HG03342 (cell line): ENCODE results near the gene CENPQ.
A peak's percentile ranks its signal among the peaks of the same experiment; 100 is the strongest.
"Not testable (repeated sequence)": the region's sequence is repeated elsewhere in the genome, so short reads cannot be mapped to it uniquely, and the experiment has no call there.

Source experiments
- ATAC-seq: cut with Tn5 transposase; IDR thresholded peaks from one replicate; pipeline ENCODE4 v1.9.1; 2021; ENCODE audit warnings: mild to moderate bottlenecking, moderate library complexity; ENCODE audit not compliant: unreplicated experiment

Gene CENPQ, protein sequence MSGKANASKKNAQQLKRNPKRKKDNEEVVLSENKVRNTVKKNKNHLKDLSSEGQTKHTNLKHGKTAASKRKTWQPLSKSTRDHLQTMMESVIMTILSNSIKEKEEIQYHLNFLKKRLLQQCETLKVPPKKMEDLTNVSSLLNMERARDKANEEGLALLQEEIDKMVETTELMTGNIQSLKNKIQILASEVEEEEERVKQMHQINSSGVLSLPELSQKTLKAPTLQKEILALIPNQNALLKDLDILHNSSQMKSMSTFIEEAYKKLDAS

GRCh38 chr6:49462927-49463611, at the start of gene CENPQ, which contains the start of gene MMUT:
Gene CENPQ, plus strand, starts transcription at chr6:49463370. Its CDS starts 6,807 bp downstream, at chr6:49470177.
Gene MMUT, minus strand, starts transcription at chr6:49463253. Its CDS starts 3,787 bp downstream, at chr6:49459466.
- ATAC-seq = peak; percentile 99

DNA sequence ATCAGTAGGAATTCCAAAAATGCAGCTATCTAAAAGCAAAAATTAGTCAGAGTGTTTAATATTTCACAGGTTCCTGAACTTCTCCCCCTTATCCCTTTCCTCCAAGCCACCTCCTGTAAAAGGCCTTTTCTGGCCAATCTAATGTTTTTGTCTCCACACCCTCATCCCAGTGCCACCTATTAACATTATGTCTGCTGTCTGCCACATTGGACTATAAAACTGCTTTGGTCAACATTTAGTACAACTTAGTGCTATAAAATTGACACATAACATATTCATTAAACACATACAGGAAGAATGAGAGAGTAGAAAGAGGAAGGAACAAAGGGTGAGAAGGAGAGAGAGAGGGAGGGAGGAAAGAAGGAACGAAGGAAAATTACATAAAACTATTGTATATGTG, 47.8 kb upstream of the CENPQ start:
- no peak for ATAC-seq

GRCh38 chr6:49416195-49416594, 47.0 kb upstream of the CENPQ start:
- no peak for ATAC-seq

- ATAC-seq = no peak
These were observed 39.4 kb upstream of the CENPQ start for GRCh38 chr6:49423817-49424216.

GRCh38 chr6:49430187-49430586, 33.0 kb upstream of the CENPQ start:
- no peak for ATAC-seq

GRCh38 chr6:49430866-49431265, 32.3 kb upstream of the CENPQ start:
- ATAC-seq = no peak

- ATAC-seq = no peak
These were observed 9.9 kb upstream of the CENPQ start for GRCh38 chr6:49453221-49453620.

- peak; percentile 68 for ATAC-seq
These were observed 8.1 kb upstream of the CENPQ start for GRCh38 chr6:49454787-49455709.

DNA sequence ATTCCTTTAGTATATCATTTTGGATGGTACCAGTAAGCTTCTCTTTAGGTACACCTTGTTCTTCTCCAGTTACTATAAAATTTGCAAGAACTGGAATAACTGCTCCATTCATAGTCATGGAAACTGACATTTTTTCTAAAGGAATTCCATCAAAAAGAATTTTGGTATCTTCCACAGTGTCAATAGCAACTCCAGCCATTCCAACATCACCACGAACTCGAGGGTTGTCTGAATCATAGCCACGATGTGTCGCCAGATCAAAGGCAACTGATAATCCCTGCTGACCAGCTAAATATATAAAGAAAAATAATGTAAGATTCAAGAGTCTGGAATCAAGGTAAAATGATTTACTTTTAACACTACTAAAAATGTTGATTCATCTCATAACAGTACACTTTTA, 5.4 kb upstream of the CENPQ start:
- no peak for ATAC-seq

- no peak for ATAC-seq
These were observed 1.1 kb upstream of the CENPQ start for GRCh38 chr6:49462071-49462470.

- ATAC-seq = peak; percentile 2
These were observed 607 bp upstream of the CENPQ start for GRCh38 chr6:49462599-49462926.

DNA sequence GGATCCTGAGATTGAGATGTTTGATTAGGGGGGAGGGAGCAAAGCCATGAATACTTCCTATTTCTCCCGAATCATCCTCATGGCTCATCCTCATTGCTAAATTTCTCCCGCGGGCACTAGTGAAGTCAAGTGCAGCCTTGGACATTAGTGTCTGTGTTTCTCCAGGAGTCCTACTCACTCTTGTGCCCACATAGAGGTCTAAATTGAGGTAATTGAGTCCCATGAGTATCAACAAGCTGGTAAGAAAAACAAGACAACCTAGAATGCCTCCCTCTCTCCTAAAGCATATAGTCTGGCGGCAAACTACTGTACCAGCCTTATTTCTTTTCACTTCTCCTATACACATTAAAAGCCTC, 420 bp downstream of the CENPQ start:
- ATAC-seq = peak; percentile 4

GRCh38 chr6:49464691-49465090, 1.5 kb downstream of the CENPQ start:
- ATAC-seq = no peak

DNA sequence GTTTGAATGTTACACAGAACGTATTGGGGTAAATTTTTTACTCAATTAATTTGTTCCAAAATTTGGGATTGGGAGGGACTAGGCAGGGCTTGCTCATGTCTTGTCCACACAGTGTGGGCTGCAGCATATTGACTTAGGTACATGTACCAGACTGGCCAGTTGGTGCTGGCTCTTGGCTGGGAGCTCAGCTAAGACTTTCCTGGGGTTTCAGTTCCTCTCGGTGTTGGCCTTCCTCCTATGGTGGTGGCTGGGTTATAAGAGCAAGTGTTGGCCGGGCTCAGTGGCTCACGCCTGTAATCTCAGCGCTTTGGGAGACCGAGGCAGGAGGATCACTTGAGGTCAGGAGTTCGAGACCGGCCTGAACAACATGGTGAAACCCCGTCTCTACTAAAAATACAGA, 4.9 kb downstream of the CENPQ start:
- no peak for ATAC-seq

GRCh38 chr6:49476564-49476963, 13.4 kb downstream of the CENPQ start:
- ATAC-seq = not testable (repeated sequence)

DNA sequence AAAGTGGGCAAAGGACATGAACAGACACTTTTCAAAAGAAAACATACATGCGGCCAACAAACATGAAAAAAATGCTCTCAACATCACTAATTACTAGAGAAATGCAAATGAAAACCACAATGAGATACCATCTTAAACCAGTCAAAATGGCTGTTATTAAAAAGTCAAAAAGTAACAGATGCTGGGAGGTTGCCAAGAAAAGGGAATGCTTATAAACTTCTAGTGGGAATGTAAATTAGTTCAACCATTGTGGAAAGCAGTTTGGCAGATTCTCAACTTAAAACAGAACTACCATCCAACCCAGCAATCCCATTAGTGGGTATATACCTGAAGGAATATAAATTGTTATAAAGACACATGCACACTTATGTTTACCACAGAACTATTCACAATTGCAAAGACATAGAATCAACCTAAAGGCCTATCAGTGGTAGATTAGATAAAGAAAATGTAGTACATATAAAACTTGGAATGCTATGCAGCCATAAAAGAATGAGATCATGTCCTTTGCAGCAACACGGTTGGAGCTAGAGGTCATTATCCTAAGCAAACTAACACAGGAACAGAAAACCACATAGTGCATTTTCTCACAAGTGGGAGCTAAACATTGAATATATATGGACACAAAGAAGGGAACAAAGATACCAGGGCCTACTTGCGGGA, 16.3 kb downstream of the CENPQ start:
- ATAC-seq = no peak

DNA sequence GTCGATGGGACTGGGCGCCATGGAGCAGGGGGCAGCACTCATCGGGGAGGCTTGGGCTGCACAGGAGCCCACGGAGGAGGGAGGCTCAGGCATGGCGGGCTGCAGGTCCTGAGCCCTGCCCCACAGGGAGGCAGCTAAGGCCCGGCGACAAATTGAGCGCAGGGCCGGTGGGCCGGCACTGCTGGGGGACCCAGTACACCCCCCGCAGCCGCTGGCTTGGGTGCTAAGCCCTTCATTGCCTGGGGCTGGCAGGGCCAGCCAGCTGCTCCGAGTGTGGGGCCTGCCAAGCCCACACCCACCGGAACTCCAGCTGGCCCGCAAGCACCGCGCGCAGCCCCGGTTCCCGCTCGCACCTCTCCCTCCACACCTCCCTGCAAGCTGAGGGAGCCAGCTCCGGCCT, 18.7 kb downstream of the CENPQ start:
- ATAC-seq = not testable (repeated sequence)

DNA sequence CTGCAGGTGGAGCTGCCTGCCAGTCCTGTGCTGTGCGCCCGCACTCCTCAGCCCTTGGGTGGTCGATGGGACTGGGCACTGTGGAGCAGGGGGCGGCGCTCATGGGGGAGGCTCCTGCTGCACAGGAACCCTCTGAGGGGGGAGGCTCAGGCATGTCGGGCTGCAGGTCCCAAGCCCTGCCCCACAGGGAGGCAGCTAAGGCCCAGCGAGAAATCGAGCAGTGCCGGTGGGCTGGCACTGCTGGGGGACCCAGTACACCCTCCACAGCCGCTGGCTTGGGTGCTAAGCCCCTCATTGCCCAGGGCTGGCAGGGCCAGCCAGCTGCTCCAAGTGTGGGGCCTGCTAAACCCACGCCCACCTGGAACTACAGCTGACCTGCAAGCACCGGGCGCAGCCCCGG, 20.2 kb downstream of the CENPQ start:
- ATAC-seq = not testable (repeated sequence)

GRCh38 chr6:49490633-49491032, 27.5 kb downstream of the CENPQ start:
- no peak for ATAC-seq

- ATAC-seq = no peak
These were observed 34.1 kb downstream of the CENPQ start for GRCh38 chr6:49497304-49497703.

- no peak for ATAC-seq
These were observed 36.0 kb downstream of the CENPQ start for GRCh38 chr6:49499126-49499525.
